Mammary microvascular endothelial cell (primary cell): ENCODE measurements around the gene XPC. TPM values are rescaled to one million over a fixed set of nuclear protein-coding genes. Genes with fewer than 3 reads are reported as not detected.

ENCODE experiments used
- total RNA-seq: library from RNA; depleted of rRNA; stranded (reverse); fragments of >200 nt; gene quantifications from 2 replicates; pipeline ENCODE4 v1.2.3, GENCODE V29; 2015

XPC gene
- 43.0 and 45.8 TPM in 2 replicates for total RNA-seq

DNA sequence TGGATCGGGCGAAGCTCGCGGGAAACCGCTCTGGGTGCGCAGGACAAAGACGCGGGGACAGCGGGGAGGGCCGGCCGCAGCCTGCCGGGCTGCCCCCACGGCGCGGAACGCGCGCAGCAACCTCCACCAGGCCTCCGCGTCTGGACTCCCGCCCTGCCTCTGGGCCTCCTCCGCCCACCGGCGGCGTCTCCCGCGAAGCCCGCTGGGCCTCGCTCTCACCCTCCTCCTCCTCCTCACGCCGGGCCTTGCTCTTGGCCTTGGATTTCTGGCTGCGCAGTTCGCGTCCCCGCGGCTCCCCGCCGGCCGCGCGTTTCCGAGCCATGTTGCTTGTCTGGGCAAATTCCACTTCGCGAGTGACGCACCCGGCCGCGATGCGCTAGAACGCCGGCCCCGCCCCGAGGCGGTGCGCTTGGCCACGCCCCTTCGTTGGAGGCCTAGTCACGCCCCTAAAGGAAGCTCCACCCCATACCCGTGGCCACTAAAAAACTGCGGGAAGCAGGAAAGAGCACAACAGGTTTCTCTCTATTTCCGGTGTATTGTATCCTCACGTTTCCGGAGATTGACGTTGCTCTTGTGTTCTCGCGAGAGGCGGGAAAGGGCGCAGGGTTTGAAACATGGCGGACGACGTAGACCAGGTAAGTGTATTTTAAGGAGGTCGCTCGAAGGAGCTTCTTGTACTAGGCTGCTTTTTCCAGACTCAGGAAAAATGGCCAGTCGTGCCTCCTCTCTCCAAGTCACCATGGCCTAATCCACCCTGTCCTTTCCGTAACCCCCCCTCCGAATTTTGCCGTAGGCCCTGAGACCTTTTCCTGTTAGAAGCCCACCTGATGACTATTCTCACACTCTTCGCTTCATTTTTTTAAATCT is at the start of gene XPC, which contains the start of gene LSM3:
TSS of gene XPC (minus strand) at position 355 of the 867 bp plus-strand sequence. CDS start at position 322, 33 bp downstream.
TSS of gene LSM3 (plus strand) at position 571 of the 867 bp plus-strand sequence. CDS start at position 615, 44 bp downstream.

DNA sequence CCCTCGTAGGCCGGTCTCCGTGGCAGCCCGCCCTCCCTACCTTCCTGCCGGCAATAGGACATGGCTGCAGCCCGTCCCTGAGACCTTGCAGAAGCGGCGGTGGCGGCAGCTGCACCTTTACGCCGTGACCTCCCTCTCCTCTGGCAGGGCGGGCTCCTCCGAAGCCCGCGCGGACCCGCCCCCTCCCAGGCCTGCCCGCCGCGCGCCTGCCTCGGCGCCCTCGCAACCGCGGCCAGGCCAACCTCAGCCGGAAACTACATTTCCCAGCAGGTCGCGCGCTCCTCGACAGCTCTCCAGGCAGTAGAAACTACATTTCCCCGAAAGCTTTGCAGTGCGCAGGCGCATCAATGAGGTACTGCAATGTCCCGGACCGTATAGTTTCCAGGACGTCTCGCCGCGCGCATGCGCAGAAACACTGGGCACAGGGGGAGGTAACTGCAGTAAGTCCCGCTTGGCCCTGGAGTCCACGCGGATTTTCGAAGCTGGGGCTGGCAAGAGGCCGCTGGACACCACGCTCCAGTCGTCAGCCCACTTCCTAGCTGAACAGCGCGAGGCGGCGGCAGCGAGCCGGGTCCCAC is 53.7 kb downstream of the XPC start, which contains the start of the genes CHCHD4 and TMEM43:
TSS of gene CHCHD4 (minus strand) at position 256 of the 578 bp plus-strand sequence. CDS start at position 62, 194 bp downstream.
TSS of gene TMEM43 (plus strand) at position 438 of the 578 bp plus-strand sequence. CDS start 142 bp downstream, outside the sequence.

Other genes starting within 250 kb of the XPC start
- gene CHCHD4, start 53.7 kb downstream of the XPC start, total RNA-seq = 14.7 and 14.8 TPM in 2 replicates
- gene TMEM43, start 53.5 kb downstream of the XPC start, total RNA-seq = 88.2 and 93.1 TPM in 2 replicates
- gene LSM3, start 216 bp upstream of the XPC start, total RNA-seq = 20.6 and 23.5 TPM in 2 replicates
- gene SLC6A6, start 224.0 kb upstream of the XPC start, total RNA-seq = 18.1 and 19.3 TPM in 2 replicates